ENCODE data around the gene CS.

DNA sequence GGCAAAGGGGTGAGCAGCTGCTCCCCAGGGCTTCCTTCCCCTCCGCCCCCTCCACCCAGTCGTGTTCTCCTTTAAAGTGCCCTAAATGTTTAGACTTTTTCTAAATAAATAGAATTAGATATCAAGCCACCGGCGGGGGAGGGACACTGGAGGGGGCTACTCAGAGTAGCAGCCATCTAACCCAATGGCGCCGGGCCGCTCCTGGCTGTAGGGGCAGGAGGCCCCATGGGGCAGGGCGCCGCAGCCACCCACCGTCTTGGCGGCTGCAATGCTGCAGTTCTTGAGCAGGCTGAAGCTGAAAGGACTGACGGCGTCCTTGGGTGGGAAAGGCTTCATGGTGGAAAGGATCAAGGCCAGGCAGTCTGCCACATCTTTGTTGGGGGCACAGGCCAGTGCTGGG lies 57.1 kb downstream of the CS start:
- TF ChIP-seq YY1 (IDR thresholded peaks at IDR 0.05; ENCODE audit: insufficient read depth, insufficient read length) (no peak), SUZ12 (IDR thresholded peaks at IDR 0.05; ENCODE audit: extremely low read depth, insufficient read depth, insufficient read length) (no peak), ZNF274 (IDR thresholded peaks at IDR 0.05; ENCODE audit: low read depth, low read length) (no peak)

Data from NT2/D1 (cell line).